Measurements from ENCODE around the gene CCDC60.

Gene CCDC60

DNA sequence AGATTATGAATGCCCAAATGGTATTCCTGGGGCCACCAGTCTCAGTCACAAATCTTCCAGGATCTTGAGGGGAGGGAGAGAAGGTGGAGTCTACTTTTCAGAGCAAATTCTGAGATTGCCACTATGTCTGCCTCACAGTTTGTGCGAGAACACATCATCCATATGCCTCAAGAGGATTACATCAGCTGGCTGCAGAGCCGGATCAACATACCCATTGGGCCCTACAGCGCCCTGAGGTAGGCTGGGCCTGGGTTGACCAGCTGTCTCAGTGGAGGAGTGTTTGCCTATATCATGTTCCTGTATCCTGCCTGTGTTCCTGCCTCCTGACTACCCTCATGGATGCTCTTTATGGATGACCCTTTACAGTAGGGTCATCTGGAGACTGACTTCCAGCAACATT lies 205.9 kb downstream of the CCDC60 start:
- DNase-seq (ENCODE audit: low read depth in 3 of 3): no peak

DNA sequence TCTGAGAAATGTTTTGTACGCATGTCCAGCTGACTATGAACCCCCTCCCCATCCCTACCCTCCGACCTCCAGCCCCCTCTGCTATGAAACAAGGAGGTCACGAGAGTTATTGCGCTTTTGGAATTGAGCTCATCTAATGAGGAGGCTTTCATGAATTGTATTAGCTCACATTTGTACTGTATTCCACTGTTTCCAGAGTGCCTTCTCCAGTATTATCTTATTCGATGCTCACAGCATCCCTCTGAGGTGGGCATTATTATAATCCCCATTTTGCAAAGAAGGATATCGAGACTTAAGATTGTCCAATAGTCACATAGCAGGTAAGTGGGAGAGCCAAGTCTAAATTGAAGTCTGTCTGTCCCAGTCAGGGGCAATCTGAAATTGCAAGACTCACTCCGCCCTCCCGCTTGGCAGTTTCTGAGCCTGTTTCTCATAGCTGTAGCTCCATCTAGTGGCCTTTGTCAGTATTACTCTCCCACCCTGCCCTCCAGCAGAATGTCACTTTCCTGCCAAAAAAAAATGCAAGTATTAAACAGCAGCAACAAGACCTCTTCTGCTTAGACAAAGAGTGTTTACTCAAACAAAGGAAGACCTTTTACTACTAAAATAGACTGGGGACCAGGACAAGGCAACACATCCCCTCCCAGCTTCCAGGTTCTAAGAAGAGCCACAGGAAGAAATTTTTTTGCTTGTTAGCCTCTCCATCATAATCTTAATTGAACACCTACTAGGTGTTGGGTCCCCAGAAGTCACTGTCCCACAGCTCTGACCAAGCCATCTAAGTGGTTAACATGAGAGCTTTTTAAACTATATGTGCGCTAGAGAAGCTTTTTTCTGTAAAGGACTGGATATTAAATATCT lies 210.5 kb downstream of the CCDC60 start:
- DNase-seq (ENCODE audit: low read depth in 3 of 3): peak; percentile 1 to 17 (median 7)

- no peak for DNase-seq (ENCODE audit: low read depth in 3 of 3)
These were observed 211.8 kb downstream of the CCDC60 start for GRCh38 chr12:119546340-119546739.

DNA sequence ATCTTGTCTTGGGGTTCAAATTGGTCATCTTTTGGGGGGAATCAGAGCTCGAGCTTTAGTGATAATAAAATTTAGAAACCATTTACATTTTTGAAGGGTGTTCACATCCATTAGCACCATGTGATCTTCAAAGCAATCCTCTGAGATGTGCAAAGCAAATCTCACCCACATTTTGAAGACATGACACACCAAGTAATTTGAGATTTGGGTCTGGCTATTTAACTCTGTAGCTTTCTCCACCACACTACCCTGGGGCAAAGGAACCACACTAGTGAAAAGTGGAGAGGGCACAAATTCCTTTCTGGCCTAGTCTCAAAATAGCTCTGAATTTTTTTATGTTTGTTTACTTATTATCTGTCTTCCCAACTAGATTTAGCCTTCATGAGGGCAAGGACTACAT lies 212.5 kb downstream of the CCDC60 start:
- DNase-seq (ENCODE audit: low read depth in 3 of 3): no peak

GRCh38 chr12:119556854-119557253 lies 222.3 kb downstream of the CCDC60 start:
- DNase-seq (ENCODE audit: low read depth in 3 of 3): no peak

GRCh38 chr12:119565404-119565803 lies 230.9 kb downstream of the CCDC60 start:
- DNase-seq (ENCODE audit: low read depth in 3 of 3): no peak

DNA sequence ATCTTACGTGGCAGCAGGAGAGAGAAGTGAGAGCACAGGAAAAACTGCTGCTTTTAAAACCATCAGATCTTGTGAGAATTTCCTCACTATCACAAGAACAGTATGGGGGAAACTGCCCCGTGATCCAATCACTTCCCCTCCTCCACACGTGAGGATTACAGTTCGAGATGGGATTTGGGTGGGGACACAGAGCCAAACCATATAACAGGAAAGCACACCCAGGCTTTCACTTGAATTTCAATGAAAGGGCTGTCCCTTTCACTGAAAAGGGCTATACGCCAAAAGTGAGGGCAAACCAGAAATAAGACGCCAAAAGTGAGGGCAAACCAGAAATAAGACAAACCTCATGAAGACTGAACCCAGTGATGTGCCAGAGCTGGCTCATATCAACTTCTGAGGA lies 236.2 kb downstream of the CCDC60 start:
- DNase-seq (ENCODE audit: low read depth in 3 of 3): no peak

DNA sequence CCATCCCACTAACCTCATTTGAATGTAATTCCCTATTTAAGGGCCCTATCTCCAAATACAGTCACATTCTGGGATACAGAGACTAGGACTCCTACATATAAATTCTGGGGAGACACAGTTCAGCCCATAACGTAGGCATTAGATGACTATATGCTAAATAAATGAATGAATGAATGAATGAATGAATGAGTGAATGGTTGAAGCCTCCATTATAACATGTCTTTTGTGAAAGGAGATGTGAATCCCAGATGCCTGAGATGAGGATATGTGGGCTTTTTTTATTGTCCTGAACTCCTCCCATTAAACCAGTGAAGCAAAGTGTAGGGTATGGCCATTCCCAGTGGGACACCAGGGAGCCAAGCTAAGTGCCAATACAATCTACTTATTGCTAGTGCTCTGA lies 238.6 kb downstream of the CCDC60 start:
- no peak for DNase-seq (ENCODE audit: low read depth in 3 of 3)

DNA sequence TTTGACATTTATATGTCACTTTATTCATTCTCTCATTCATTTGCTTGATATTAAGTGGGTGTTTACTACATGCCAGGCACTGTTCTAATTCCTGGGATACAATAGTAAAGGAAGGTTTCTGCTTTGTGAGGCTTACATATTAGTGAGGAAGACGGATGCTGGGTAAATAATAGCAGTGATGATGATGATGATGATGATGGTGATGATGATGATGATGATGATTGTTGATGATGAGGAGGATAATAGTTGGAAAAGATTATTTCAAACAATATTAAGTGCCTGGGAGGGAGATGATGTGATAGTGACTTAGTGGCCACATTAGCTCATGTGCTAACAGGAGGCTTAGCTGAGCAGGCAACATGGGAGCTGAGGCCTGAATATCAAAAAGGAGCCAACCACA lies 239.7 kb downstream of the CCDC60 start:
- DNase-seq (ENCODE audit: low read depth in 3 of 3): no peak

DNA sequence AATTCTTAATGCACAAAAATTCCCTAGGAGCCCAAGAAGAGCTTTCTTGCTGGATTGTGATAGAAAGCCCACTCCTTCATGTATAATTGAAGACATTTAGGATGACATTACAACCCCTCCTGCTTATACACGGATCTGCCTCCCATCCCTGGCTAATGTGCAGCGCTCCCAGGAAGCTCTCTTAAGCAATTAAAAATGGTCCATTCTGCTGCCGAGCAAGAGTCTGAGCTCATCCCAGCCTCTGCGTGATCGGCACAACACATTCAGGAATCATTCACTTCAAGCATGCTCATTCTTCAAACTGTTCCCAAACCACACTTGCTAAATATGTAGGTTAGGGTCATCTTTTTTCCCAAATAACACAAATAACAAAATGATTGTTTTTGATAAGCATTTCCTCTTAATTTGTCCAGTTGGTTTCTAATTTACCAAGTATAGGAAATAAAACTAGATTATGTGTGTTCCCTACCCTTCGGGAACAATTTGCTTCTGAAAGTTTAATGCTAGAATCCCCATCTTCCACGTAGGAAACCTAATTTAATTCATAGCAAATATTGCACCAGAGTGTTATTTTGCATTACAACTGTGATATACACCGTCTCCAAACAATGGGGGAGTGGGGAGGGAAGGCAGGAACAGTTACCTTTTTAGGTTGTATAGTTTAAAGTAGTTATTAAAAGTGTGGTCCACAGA lies 241.7 kb downstream of the CCDC60 start:
- DNase-seq (ENCODE audit: low read depth in 3 of 3): no peak

DNA sequence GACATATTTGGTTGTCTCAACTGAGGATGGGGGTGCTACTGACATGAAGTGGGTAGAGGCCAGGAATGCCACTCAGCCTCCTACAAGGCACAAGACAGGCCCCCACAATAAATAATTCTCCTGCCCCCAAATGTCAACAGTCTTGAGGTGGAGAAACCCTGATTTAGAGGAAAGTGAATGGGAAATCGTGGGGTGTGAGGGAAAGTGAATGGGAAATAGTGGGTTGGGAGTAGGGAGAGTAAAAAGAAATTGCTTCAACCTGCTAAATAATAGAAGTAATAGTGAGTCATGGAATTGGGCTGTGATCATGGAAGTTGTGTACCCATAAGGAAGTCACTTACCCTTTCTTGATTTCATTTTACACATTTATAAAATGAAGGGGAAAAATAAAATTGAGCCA lies 242.4 kb downstream of the CCDC60 start:
- DNase-seq (ENCODE audit: low read depth in 3 of 3): no peak

- no peak for DNase-seq (ENCODE audit: low read depth in 3 of 3)
These were observed 243.6 kb downstream of the CCDC60 start for GRCh38 chr12:119578112-119578511.

GRCh38 chr12:119589097-119589496 lies 254.6 kb downstream of the CCDC60 start:
- no peak for DNase-seq (ENCODE audit: low read depth in 3 of 3)

DNA sequence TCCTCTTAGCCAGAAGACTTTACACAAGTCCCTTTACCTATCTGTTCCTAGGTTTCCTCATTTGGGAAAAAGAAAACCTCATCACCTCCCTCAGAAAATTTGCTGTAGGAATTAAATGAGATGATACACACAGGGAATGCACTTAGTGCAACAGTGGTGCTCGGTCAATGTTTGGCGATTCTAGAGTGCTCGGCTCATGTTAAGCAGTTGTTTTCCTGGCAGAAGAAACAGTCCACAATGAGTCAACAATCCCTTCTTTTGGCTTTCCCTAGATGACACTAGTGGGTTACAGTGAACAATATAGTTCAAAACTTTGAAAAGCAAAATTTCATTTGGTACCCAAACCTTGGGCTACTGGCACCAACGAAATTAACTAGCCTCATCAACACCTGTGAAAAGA lies 255.1 kb downstream of the CCDC60 start:
- DNase-seq (ENCODE audit: low read depth in 3 of 3): no peak

All from stimulated activated CD4-positive, alpha-beta T cell treated with anti-CD3 and anti-CD28 coated beads, TNF-alpha, amount 100 ng/mL, for 4 hours (primary cell).